Gastrocnemius medialis (tissue), 4 donors: ENCODE results near the gene DZIP1L.

Experiments
- POLR2A ChIP-seq, 2 donors: fragments of 450-650 bp; IDR thresholded peaks; one replicate each; pipeline ENCODE4 v1.6.1; 2017; ENCODE audit warnings: antibody characterized with exemption in 2 of 2, mild to moderate bottlenecking in 2 of 2, moderate library complexity in 2 of 2
- TF ChIP-seq, protein P1 (sequence below), 5 experiments: fragments of 450-650 bp in 3 of 5; fragments of 200-600 bp in 2 of 5; sonication (generic) in 2 of 5; IDR thresholded peaks in 4 of 5; conservative IDR thresholded peaks in 1 of 5; 1 replicate in 4 of 5; 2 replicates in 1 of 5; pipeline ENCODE4 v1.5.1; 2016 to 2019; ENCODE audit warnings: antibody characterized with exemption in 5 of 5, mild to moderate bottlenecking in 3 of 5, moderate library complexity in 3 of 5

DNA sequence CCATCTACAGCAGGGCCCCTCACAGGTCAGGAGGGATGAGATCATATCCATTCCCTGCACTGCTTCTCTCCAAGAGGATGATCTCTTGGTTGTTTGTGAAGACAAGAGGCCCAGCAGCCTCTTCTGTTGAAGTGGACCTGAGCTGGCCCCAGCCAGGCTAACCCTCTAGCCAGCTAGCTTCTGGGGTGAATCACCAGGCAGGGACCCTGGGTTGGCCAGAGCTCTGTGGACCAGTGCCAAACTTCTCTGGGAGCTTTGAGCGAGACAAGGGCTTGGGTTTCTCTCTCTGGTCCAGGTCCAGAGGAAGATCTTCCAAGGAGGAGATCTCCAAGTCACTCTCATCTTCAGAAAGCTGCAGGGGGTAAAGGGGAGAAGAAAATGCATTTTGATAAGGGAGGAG is 52.8 kb downstream of the DZIP1L start:
- TF ChIP-seq, protein P1, sequence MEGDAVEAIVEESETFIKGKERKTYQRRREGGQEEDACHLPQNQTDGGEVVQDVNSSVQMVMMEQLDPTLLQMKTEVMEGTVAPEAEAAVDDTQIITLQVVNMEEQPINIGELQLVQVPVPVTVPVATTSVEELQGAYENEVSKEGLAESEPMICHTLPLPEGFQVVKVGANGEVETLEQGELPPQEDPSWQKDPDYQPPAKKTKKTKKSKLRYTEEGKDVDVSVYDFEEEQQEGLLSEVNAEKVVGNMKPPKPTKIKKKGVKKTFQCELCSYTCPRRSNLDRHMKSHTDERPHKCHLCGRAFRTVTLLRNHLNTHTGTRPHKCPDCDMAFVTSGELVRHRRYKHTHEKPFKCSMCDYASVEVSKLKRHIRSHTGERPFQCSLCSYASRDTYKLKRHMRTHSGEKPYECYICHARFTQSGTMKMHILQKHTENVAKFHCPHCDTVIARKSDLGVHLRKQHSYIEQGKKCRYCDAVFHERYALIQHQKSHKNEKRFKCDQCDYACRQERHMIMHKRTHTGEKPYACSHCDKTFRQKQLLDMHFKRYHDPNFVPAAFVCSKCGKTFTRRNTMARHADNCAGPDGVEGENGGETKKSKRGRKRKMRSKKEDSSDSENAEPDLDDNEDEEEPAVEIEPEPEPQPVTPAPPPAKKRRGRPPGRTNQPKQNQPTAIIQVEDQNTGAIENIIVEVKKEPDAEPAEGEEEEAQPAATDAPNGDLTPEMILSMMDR (IDR thresholded peaks at IDR 0.05 in 4 of 5, conservative IDR thresholded peaks at IDR 0.05 in 1 of 5): no peak
- TF ChIP-seq POLR2A (IDR thresholded peaks at IDR 0.05): no peak
